NCI-H2227 (cell line): ENCODE measurements around the gene CACNA1I.
"Not testable (repeated sequence)": the region's sequence is repeated elsewhere in the genome, so short reads cannot be mapped to it uniquely, and the experiment has no call there.

Source experiments
- DNase-seq: peaks from one replicate; lab custom pipeline; 2025; ENCODE audit not compliant: unreplicated experiment; lab: John Stamatoyannopoulos, UW

CACNA1I gene

DNA sequence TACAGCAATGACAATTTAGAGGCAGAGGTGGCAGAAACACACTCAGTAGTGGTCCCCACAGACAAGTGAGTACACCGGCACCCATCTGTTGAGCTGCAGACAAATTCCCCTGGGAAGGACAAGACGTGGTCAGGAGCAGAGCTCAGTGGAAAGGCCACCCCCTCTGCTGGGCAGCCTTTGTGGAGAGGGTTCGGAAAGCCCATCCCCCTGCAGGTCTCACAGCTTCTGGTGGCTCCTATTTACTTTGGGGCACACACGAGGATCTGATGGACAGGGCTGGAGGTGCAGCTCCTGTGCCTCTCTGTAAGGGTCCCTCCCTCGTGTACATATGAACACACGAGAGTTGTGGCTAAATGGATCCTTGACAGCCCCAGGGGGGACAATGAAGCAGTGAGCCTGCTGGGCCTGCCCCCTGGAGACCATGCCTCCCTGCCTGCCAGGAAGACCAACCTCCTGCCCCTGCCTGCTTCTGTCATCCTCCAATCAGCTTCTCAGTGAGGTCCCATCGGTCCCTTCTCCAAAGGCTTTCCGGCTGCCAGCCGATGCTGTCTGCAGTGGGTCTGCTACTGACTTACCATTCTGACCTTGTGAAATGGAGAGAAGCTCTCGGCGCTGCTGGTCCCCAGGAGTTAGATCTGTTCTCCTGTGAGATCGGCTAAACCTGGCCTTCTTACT lies 161.5 kb downstream of the CACNA1I start:
- DNase-seq: no peak

GRCh38 chr22:39732625-39733024 lies 162.1 kb downstream of the CACNA1I start:
- no peak for DNase-seq

DNA sequence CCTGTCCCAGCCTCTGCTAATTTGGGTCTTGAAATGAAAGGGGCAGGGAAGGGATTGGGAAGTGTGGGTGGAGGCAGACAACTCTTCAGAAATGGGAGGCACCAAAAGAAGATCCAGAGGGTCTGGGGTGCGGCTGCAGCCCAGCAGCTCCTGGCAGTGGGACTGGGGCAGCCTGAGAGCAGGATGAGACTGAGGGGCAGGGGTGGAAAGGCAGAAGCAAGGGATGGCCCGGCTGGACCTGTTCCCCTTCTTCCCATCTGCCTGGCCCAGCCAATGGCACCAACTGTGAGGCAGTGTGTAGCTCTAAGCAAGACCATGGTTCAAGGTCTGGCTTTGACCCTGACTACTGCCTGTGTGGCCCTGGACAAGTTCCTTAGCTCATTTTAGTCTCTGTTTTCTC lies 162.6 kb downstream of the CACNA1I start:
- no peak for DNase-seq

DNA sequence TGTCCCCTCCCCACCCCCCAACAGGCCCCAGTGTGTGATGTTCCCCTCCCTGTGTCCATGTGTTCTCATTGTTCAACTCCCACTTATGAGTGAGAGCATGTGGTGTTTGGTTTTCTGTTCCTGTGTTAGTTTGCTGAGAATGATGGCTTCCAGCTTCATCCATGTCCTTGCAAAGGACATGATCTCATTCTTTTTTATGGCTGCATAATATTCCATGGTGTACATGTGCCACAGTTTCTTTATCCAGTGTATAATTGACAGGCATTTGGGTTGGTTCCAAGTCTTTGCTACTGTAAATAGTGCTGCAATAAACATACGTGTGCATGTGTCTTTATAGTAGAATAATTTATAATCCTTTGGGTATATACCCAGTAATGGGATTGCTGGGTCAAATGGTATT lies 163.5 kb downstream of the CACNA1I start:
- DNase-seq: not testable (repeated sequence)

GRCh38 chr22:39734866-39735265 lies 164.3 kb downstream of the CACNA1I start:
- no peak for DNase-seq

- DNase-seq: no peak
Measured at GRCh38 chr22:39735776-39736175, 165.2 kb downstream of the CACNA1I start.

DNA sequence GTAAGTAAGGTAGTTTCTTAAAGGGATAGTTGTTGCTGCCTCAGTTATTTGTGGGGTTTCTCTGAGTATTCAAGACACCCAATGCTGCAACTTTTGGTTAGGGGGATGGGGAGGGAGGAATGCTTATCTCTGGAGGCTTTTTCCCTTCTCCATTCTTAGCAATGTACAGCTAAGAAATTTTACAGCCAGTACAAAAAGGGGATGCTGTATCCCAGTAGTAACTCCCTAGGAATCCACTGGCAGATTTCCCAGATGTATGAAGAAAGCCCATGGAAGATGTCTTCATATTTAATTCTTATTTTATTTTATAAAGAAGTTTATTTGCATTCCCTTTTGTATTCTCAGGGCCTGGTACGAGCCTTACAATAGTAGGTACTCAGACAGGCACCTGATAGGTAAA lies 168.2 kb downstream of the CACNA1I start:
- no peak for DNase-seq
